ENCODE measurements around the gene AGO4.
"Not testable (repeated sequence)": the region's sequence is repeated elsewhere in the genome, so short reads cannot be mapped to it uniquely, and the experiment has no call there.

The AGO4 gene

GRCh38 chr1:35812754-35813153 lies 4.9 kb downstream of the AGO4 start:
- not testable (repeated sequence) for DNase-seq

- DNase-seq: no peak
These were observed 17.4 kb downstream of the AGO4 start for GRCh38 chr1:35825255-35825654.

- no peak for DNase-seq
These were observed 24.6 kb downstream of the AGO4 start for GRCh38 chr1:35832276-35832905.

GRCh38 chr1:35833395-35833794 lies 25.6 kb downstream of the AGO4 start:
- DNase-seq: no peak

GRCh38 chr1:35834218-35834617 lies 26.4 kb downstream of the AGO4 start:
- no peak for DNase-seq

GRCh38 chr1:35835398-35835797 lies 27.6 kb downstream of the AGO4 start:
- no peak for DNase-seq

- no peak for DNase-seq
These were observed 28.9 kb downstream of the AGO4 start for GRCh38 chr1:35836734-35837133.

GRCh38 chr1:35838693-35839245 lies 31.0 kb downstream of the AGO4 start:
- no peak for DNase-seq

GRCh38 chr1:35844826-35845225 lies 37.0 kb downstream of the AGO4 start:
- DNase-seq: no peak

GRCh38 chr1:35845766-35846165 lies 38.0 kb downstream of the AGO4 start:
- DNase-seq: no peak

- DNase-seq: no peak
These were observed 40.2 kb downstream of the AGO4 start for GRCh38 chr1:35847935-35848565.

GRCh38 chr1:35850051-35850450 lies 42.2 kb downstream of the AGO4 start:
- no peak for DNase-seq

- no peak for DNase-seq
These were observed 42.9 kb downstream of the AGO4 start for GRCh38 chr1:35850716-35851115.

GRCh38 chr1:35851132-35851869 lies 43.5 kb downstream of the AGO4 start:
- DNase-seq: no peak

- no peak for DNase-seq
These were observed 44.4 kb downstream of the AGO4 start for GRCh38 chr1:35852241-35852640.

GRCh38 chr1:35854989-35855700 lies 47.3 kb downstream of the AGO4 start:
- DNase-seq: no peak

GRCh38 chr1:35856964-35857363 lies 49.1 kb downstream of the AGO4 start:
- DNase-seq: no peak

- DNase-seq: no peak
These were observed 50.0 kb downstream of the AGO4 start for GRCh38 chr1:35857830-35858229.

GRCh38 chr1:35860696-35861095 lies 52.9 kb downstream of the AGO4 start:
- no peak for DNase-seq

GRCh38 chr1:35863136-35863535 lies 55.3 kb downstream of the AGO4 start:
- no peak for DNase-seq

GRCh38 chr1:35863881-35864625 lies 56.2 kb downstream of the AGO4 start:
- no peak for DNase-seq

GRCh38 chr1:35864813-35865212 lies 57.0 kb downstream of the AGO4 start:
- no peak for DNase-seq

- DNase-seq: no peak
These were observed 59.2 kb downstream of the AGO4 start for GRCh38 chr1:35866991-35867390.

Data from 8988T (cell line).